Fibroblast of skin of left biceps (primary cell): ENCODE measurements around the gene USP7.

Experiments used
- DNase-seq, 2 experiments: peaks; one replicate each; pipeline ENCODE4 v3.0.0-alpha.2; 2013; ENCODE audit warnings: low read depth in 2 of 2

Gene USP7

DNA sequence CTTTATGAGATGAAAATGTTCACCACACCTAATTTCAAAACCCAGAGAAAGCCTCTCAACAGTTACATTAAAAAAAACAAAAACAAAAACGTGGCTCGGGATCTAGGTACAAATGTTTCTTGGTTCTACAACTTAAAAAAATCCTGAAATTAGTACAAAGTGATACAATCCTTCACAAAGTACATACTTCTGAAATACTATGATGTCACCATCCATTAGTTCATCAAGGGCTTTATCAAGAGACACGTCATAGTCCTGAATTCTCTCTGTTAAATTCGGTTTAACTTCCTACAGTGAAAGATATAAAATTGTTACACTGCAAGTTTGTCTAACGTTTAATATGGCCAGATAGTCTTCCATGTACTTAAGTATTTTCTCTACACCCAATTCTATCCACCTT is 63.4 kb downstream of the USP7 start:
- no peak for DNase-seq

DNA sequence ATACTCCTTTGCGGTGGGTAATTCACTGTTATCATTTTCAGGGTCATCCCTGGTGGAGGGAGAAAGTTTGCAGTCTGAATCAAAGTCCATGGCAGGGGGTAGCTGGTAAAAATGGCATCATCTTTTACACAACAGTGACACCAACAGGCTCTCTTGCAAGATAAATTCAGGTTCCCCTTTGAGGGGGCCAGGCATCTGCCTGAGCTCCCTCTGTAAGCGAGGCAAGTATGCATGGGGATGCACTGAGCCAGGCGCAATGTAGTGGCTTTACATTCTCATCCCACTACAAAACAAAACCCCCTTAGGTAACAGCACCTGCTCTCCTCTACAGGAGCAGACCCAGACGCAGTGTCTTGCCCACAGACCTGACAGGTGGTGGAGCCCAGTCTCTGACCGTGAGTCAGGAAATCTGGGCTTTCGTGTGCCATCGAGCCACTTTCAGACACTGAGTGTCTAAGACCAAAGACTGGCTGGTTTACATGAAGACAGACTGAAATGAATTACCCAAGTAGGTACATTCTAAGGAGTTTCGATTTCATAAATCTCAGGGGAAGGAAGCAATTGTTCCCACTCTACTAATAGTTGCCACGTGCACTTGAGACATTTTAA is 63.9 kb downstream of the USP7 start:
- DNase-seq = no peak

DNA sequence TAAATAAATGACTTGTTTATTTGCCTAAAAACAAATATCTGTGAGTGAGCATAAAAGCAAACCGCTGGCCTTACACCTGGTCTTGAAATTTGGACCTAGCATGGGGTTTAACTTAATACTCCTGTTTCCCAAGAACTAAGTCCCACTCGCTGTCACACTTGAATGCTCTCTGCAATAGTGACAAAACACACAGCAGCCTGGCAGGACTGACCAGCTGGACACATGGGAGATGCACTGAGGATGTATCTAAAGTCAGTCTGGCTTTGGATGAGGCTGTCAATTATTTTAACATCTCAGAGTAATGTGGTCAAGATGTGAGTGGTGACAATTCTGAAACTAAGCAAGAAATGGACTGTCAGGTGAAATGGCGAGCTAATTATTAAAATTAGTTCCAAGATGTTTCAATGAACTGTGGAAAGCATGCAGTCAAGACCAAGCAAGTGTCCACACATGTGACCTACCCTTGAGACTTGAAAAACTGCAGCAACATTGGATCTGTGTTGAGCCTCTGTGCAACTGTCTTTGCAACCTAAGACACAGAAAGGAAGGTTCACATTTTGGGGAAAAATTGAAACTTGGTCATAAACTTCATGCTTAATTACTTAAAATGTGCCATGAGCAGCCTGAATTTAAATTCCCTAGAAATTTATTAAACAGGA is 64.9 kb downstream of the USP7 start:
- DNase-seq = no peak

DNA sequence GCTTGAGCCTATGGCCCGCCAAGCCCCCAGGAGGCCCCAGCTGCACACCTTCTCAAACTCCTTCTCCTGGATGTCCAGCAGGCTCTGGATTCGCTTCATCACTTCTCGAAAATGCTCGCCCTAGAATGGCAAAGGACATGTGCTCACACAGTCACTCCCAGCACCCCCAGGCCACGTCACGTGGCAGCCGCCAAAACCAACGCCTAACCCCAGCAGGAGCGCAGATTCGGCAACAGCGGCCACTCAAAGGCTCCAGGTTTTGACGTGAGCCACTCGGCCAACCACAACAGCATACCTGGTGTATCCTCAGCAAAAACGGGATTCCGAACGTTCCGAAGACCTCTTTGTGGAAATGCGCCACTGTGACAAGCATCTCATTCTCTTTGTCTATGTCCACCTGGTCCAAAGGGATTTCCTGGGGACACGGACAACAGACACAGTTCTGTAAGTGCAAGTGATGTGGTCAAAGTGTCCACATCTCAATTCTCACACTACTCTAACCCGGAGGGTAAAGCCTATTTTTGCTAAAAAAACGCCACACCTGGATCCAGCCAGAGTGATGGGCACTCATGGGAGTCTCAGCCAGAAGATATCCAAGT is 68.9 kb downstream of the USP7 start:
- DNase-seq = no peak

DNA sequence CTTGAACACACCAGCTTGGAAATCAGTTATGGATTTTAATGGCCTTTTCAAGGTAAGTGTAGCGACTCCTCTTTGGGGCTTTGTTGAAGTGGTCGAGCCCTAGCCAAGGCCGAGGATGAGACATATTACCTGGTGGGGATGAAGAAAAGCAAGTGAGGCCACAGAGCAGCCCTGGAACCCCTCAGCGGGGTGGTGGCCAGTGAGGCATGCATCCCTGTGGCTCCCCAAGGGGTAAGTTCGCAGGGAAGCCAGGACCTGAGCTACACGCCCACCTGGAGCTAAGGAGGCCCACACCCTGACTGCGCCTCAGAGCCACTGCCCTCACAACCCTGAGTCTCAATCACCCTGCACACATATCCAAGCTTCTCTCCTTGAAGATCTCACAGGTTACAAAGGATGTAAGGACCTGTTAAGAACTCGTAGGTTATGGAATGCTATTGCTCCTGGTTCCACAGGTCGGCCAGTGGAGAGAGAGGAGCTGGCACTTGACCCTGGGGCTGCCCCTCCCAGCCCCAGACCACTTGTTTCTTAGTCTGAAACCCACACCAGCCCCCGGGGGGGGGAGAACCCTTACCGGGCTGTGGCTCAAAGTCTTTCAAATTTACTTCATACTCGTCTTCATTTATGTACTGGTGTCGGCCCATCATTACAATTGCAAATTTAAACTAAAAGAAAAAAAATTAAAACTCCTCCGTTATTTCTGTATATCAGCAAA is 69.6 kb downstream of the USP7 start:
- no peak for DNase-seq

DNA sequence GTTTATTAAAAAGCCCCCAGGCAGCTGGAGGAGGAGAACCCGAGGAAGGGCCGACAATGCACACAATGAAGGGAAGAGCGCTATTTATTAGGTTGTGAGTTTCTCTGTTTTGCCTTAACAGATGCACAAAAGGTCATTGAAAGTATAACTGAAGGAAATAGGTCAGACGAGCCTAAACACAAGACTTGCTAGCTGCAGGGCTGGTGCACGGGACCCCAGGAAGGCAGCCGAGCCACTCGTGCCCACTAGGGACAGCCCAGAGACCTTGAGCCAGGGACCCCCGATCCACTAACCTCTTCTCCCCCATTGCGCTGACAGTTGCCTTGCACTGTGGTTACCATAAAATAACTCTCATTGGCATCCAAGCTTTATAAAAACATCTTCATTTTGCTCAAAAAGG is 70.3 kb downstream of the USP7 start:
- DNase-seq = no peak

DNA sequence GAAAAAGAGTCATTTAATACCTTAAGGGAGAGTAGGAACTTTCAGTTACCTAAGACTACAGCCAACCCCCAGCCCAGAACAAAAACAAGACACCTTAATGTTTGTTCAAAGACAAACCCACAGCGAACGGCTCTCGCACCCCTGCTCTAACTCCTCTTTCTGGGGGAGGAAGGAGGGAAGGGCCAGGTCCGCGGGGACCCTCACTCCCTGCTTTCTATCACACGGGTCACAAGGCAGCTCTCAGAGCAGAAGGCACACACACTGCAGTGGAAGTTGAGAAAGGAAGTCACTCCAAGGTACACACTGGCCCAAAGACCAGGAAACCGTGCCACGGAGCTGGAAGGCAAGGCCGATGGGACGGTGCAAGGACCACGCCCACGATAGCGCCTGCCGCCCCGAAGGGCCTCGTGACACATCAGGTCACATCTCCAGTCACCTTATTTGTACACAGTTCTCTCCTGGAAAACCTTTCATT is 71.6 kb downstream of the USP7 start:
- DNase-seq = no peak

DNA sequence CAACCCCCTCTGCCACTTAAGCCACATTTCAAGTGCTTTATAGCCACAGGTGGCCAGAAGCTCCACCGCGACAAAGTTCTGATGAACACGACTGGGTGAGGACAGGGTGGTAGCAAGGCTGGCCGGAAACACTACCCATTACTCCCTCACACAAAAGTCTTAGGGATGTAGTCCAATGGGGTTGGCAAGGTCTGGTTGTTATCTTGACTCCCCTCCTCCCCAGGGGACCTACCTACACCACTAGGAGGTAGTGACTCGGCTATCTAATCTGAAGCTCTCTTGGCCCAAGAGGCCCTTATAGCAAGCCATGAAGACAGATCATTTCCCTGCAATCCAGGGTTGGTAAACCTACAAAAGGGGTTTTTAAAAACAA is 73.2 kb downstream of the USP7 start:
- DNase-seq = no peak

DNA sequence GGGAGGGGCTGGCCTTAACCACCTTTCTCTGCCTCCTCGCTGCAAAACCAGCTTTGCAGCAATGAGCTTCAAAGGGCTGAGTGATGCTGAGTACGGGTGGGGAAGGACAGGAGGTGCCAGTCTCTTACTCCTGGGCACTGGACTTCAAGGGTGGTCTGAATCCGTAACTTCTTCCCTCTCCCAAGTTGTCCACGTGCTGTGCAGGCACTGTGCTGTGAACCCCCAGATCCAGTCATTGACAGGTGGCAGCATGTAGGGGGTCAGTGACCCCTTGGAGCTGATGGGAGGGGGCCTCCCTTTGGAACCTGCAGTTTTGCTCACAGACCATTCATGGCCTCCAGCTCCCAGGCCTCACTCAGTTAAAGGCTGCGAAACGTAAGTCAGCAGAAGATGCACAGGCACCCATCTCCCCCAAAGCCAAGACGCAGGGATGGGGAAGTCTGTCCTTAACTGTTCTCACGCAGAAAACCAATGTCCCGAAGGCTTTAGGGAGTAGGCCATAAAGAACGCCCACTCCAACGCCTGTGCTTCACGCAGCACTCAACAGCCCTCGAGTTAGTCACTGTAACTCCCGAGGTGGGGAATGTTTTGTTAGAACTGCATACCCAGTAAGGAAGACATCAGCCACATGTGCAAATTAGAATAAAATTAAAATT is 73.7 kb downstream of the USP7 start:
- DNase-seq = no peak

DNA sequence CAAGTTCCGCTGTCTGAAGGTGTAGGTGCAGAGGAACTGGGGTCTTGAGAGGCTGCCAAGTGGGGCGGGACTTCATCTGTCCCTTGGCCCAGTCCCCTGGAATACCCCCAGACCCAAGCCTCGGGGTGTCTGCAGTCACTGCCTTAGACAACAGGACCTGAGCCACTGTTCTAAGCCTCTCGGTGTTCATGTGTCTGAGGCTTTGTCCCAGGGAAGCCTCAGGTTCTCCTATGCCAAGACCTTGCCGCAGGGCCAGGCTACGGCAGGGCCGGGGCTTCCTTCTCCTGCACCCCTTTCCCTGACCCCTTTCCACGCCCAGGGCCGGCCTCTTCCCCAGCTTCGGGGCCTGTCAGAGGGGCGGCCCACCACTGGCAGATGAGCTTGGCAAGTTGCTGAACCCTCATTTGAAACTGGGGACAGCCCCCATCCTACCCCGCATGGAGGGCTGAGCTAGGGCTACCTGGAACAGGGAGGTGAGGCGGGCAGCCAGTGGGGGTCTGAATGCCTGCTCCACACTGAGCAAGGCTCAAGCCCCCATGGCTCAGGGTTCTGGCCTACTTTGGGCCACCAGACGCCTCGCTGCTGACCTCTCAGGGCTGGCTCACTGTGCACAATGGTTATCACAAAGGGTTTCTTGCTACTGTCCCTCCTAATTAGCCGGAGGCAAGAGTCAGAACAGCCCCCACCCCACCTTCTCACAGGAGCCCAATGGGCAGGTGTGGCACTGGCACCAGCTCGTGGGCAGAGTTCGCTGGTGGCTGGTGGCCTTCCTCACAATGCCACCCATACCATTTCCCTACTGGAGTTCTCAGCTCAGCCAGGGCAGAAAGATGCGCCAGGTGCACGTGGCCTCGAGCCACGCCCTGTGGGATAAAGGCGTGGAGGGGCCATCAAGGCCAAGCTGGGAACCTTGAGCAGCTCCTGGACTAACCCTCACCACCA is 74.5 kb downstream of the USP7 start:
- DNase-seq = no peak

DNA sequence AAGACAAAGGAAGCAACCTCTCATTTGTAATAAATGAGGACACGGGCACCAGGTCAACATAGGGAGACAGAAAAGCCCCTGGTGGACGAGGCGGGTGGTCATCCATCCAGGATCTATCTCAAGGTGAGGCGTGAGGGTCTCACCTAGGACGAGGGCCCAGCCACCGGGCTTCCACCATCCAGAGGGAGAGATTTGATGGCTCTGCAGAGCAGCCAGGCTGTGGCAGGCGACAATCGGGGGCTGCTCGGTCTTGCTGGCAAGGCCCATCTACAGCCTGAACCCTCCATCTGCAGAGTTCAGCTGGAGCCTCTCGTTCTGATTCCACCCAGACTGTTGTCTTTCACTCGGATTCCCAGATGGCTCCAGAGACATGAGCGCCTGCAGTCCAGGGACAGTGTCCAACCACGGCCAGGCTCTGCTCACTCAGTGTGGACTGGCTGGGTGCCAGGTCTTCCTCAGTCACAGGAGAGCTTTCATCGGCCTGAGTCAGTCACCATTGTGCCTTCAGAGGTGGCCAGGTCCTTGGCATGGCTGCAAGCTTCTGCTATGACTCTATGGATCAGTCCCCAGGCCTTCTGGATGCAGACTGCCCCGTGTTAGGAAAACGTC is 75.7 kb downstream of the USP7 start:
- DNase-seq = no peak

DNA sequence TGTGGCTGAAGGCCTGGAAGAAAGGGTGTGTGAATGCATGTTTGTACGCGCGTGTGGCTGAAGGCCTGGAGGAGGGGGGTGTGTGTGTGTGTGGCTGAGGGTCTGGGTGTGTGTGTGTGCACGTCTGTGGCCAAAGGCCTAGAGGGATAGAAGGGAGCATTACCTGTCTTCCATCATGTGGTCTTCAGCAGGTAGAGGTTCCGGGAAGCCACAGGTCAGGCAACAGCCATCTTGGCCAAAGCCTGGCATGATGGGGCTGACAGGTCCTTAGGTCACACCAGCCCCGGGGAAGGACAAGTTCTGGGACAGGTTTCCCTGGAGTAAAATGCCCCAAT is 76.3 kb downstream of the USP7 start:
- DNase-seq = no peak

DNA sequence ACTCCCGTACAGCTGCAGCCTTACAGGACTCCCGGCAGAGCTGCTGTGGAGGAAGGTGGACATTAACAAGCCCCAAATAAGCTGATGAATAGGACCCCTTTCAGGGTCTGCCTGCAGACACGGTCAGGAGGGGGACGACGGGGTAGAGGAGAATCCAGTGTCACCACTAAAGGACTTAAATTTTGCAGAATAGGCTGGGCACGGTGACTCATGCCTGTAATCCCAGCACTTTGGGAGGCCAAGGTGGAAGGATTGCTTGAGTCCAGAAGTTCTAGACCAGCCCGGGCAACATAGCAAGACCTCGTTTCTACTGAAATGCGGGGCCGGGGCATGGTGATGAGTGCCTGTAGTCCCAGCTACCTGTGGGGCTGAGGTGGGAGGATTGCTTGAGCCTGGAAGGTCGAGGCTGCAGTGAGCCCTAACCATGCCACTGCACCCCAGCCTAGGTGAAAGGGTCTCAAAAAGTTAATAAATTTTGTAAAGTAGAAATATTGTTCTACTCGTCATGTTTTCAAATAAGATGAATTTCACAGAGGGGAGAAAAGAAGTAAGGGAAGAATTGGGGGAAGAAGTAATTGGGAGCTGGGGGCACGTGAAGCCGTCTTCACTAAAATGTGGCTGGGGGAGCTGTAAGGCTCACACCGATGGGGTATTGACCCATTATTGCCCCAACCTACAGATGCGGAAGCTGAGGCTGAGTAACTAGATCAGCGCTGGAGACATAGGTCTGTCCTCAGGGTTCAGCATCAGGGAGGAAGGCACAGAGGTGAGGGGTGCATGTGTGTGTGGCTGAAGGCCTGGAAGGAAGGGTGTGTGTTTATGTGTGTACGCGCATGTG is 76.9 kb downstream of the USP7 start:
- no peak for DNase-seq

DNA sequence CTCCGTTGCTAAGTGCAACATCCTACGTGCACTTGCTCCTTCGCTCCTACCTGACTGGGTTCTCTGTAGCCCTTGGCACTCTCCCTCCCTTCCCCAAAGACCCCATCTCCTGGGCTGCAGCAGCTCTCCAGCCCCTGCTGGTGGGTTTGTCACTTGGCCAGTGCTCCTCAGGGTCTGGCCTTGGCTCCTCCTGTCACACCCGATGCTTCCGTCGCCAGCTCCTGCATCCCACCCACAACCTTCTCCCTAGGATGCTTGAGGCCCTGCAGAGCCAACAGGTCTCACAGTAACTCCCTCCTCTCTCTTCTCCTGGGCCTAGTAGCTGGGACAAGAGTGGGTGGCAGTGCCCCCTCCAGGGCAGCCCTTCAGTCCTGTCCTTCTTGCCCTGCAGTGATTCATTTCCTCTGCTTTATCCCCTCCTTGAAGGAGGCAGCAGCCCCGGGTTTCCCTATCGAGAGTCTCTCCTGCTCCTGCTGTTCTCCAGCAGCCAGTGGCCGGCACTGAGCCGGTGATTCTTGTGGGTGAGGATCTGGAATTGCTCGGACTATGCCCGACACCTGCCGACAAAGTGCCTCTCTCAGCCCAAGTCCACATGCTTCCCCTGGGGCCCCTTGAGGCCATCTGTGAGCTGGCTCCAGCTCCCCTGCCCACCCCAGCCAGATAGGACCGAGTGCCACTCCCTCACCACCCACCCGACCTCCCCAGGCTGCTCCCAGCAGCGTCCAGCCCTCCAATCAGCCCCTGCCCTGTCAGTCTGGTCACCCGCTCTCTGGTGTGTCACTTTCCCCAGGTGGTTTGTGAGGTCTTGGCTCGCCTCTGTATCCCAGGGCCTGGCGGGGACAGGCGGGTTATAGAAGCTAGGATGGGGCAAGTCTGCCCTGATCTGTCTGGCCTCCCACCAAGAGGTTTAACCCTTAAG is 77.8 kb downstream of the USP7 start:
- DNase-seq = no peak

DNA sequence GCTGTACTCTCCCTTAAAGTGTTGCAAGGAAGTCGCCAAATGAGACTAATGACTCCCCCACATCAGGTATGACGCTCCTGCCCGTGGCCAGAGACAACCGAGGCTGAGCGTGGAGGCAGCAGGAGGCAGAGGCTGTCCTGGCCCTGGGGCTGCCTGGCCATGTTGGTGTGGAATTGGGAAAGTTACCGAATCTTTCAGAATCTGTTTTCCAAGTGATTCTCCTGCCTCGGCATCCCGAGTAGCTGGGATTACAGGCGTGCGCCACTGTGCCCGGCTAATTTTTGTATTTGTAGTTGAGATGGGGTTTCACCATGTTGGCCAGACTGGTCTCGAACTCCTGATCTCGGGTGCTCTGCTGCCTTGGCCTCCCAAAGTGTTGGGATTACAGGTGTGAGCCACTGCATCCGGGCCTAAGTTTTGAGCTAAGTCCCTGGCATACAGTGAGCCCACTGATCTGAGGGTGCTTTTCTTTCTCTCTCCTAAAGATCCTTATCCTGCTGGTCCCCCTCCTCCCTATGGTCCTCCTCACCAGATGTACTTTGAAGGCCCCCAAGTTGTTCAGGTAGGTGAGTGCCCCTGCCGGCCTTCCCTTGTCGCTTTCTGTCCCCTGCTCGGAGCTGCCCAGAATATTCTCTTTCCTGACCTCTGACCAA is 80.9 kb downstream of the USP7 start:
- DNase-seq = no peak

DNA sequence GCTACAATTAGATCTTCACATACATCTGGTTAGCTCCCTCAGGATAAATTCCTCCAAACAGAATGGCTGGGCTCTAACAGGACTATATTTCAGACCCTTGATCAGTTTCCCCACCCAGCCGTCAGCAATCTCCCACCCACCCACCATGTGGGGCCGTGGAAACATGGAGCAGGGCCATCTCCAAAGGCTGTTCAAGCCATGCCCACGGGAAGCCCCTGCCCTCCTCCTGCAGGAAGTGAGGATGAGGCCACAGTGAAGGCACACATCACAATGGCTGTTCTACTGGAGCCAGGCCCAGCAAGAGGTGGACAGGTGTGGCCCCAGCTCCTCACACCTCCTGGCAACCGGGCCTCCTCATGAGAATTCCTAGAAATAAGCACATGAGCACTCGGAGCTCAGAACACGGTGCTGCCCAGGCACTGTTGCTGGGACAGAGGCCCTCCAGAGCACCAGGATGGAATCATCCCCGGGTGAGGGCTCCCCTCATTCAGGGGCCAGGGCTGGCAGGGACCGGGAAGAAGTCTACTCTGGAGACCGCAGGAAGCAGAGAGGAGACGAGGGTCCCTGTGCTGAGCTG is 81.6 kb downstream of the USP7 start, which contains the start of gene LITAFD:
Gene LITAFD (plus strand): TSS at position 311 of the 577 bp plus-strand sequence. CDS start 2,005 bp downstream, outside the sequence.
- no peak for DNase-seq

DNA sequence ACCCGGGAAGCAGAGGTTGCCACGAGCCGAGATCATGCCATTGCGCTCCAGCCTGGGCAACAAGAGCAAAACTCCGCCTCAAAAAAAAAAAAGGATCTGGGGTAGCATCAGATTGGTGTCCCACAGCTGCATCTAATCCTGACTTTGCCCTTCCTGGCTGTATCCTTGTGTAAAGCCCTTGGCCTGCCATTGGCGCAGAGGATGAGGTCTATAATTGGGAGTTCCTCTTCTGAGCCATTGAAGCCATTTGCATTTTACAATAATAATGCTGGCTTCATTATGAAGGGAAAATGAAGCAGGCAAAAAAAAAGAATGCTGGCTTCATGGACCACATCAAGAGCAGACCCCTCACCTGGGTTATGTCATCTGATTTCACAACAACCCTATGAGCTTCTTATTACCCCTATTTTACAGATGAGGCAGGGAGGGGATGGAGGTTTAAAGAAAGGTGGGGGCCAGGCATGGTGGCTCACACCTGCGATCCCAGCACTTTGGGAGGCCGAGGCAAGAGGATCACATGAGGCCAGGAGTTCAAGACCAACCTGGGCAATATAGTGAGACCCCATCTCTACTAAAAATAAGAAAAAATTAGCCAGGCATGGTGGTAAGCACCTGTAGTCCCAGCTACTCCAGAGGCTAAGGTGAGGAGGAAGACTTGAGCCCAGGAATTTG is 82.7 kb downstream of the USP7 start:
- no peak for DNase-seq
